Esophagus squamous epithelium (tissue), 5 donors: ENCODE results near the gene PRELID1. TPM values are rescaled to one million over a fixed set of nuclear protein-coding genes. Genes with fewer than 3 reads are reported as not detected.
"Not testable (repeated sequence)": the region's sequence is repeated elsewhere in the genome, so short reads cannot be mapped to it uniquely, and the experiment has no call there.

ENCODE experiments used
- DNase-seq: peaks from one replicate; lab custom pipeline; 2025; lab: John Stamatoyannopoulos, UW
- H3K27ac ChIP-seq, 4 donors: fragments of 200-600 bp; sonication (generic); one replicate each; pipeline ENCODE4 v1.5.1; 2016 to 2019; ENCODE audit warnings: mild to moderate bottlenecking in 1 of 4
- H3K27me3 ChIP-seq, 4 donors: fragments of 200-600 bp; sonication (generic); 1 replicate in 3 of 4; 2 replicates in 1 of 4; pipeline versions ENCODE4 v1.5.1 to v1.6.0; 2017 to 2021; ENCODE audit warnings: antibody characterized with exemption in 1 of 4
- H3K36me3 ChIP-seq, 3 donors: fragments of 200-600 bp; sonication (generic); one replicate each; pipeline ENCODE4 v1.5.1; 2016 to 2019
- H3K4me1 ChIP-seq, 3 donors: fragments of 200-600 bp; sonication (generic); one replicate each; pipeline ENCODE4 v1.5.1; 2017 to 2019
- H3K4me3 ChIP-seq, 4 donors: fragments of 200-600 bp; sonication (generic); 1 replicate in 3 of 4; 2 replicates in 1 of 4; pipeline ENCODE4 v1.5.1; 2016 to 2019; ENCODE audit warnings: mild to moderate bottlenecking in 2 of 4, moderate library complexity in 1 of 4
- H3K9me3 ChIP-seq, 3 donors: fragments of 200-600 bp; sonication (generic); one replicate each; pipeline ENCODE4 v1.5.1; 2016 to 2019
- CTCF ChIP-seq, 6 experiments: fragments of 450-650 bp in 4 of 6; fragments of 200-600 bp in 2 of 6; sonication (generic) in 2 of 6; IDR thresholded peaks; one replicate each; pipeline ENCODE4 v1.5.1; 2016 to 2019; ENCODE audit warnings: antibody characterized with exemption in 6 of 6, mild to moderate bottlenecking in 4 of 6, moderate library complexity in 4 of 6
- POLR2A ChIP-seq, 4 donors: fragments of 450-650 bp; IDR thresholded peaks; one replicate each; pipeline ENCODE4 v1.6.1; 2017; ENCODE audit warnings: antibody characterized with exemption in 4 of 4, mild to moderate bottlenecking in 4 of 4, moderate library complexity in 3 of 4
- WGBS, 2 donors: methylation state at CpG; one replicate each; pipeline ENCODE4 v1.1.5; 2018; 5-methylcytosine and 5-hydroxymethylcytosine counted together
- intact Hi-C: fragments of 100-400 bp; cut with DNase I; formaldehyde crosslinking; loops from one replicate; pipeline ENCODE4 v1.15.0; 2022
- total RNA-seq, 4 donors: library from RNA; depleted of rRNA; stranded (reverse); fragments of >200 nt; gene quantifications; one replicate each; pipeline ENCODE4 v1.1.0, GENCODE V29; 2016
- donor health status: DM: yes; HTN: yes; CAD: no.

Gene PRELID1
- total RNA-seq, 4 donors from 2014 or later: 88.7 to 184 (median 108) TPM

- no peaks in the 10 kb centered on the region for H3K27me3 ChIP-seq
- H3K36me3 ChIP-seq: peaks cover 5 to 44% (median 8%) of the 10 kb centered on the region in 3 donors
- 13% methylated on average over 17 of the region's 24 CpGs; no CpG with 5 or more reads in 1 of the 2 donors for WGBS, 2 donors
- H3K9me3 ChIP-seq: no peaks in the 10 kb centered on the region
- peak overlapping the region; percentile 76 to 100 (median 95) for H3K4me3 ChIP-seq
- H3K4me1 ChIP-seq: peaks cover 58 to 80% (median 58%) of the 10 kb centered on the region in 3 donors
- TF ChIP-seq POLR2A (IDR thresholded peaks at IDR 0.05): no peak
- peak in 1 of 6 experiments; percentile 14 for TF ChIP-seq CTCF (IDR thresholded peaks at IDR 0.05)
- intact Hi-C loops: no loop called here
- H3K27ac ChIP-seq: peak overlapping the region; percentile 90 to 98 (median 92)
- DNase-seq: no peak
These were observed 1.1 kb upstream of the PRELID1 start for GRCh38 chr5:177302354-177303110.

GRCh38 chr5:177303925-177304391 lies 359 bp downstream of the PRELID1 start:
- DNase-seq: no peak
- Histone ChIP-seq H3K4me3 (peak overlapping the region; percentile 76 to 100 (median 95)), H3K27me3 (no peaks in the 10 kb centered on the region), H3K4me1 (peaks cover 58 to 88% (median 58%) of the 10 kb centered on the region in 3 donors), H3K36me3 (peaks cover 5 to 44% (median 8%) of the 10 kb centered on the region in 3 donors), H3K27ac (peak overlapping the region; percentile 90 to 98 (median 92)), H3K9me3 (no peaks in the 10 kb centered on the region)
- WGBS, 2 donors: 0 to 4% methylated on average over 5 to 7 of the region's 25 CpGs
- TF ChIP-seq CTCF (IDR thresholded peaks at IDR 0.05) (no peak), POLR2A (IDR thresholded peaks at IDR 0.05) (peak in 1 of 4 donors; percentile 1)
- intact Hi-C loops: no loop called here

GRCh38 chr5:177304392-177305119 lies 957 bp downstream of the PRELID1 start:
- Histone ChIP-seq H3K4me3 (peak overlapping the region; percentile 76 to 100 (median 95)), H3K27ac (peak overlapping the region; percentile 90 to 98 (median 92)), H3K27me3 (no peaks in the 10 kb centered on the region), H3K4me1 (peaks cover 54 to 88% (median 54%) of the 10 kb centered on the region in 3 donors), H3K9me3 (no peaks in the 10 kb centered on the region), H3K36me3 (peaks cover 5 to 46% (median 8%) of the 10 kb centered on the region in 3 donors)
- 12 to 22% methylated on average over 9 to 10 of the region's 19 CpGs for WGBS, 2 donors
- TF ChIP-seq POLR2A (IDR thresholded peaks at IDR 0.05) (no peak), CTCF (IDR thresholded peaks at IDR 0.05) (no peak)
- intact Hi-C loops: no loop called here
- no peak for DNase-seq

- peak overlapping the region; percentile 39 to 98 (median 92) for H3K27ac ChIP-seq
- H3K36me3 ChIP-seq: peaks cover 5 to 48% (median 8%) of the 10 kb centered on the region in 3 donors
- 58 to 67% methylated on average over 7 to 8 of the region's 11 CpGs for WGBS, 2 donors
- peaks cover 48 to 88% (median 48%) of the 10 kb centered on the region in 3 donors for H3K4me1 ChIP-seq
- DNase-seq, H3K9me3 ChIP-seq, intact Hi-C loops, H3K27me3 ChIP-seq, H3K4me3 ChIP-seq: not testable (repeated sequence)
These were observed 2.6 kb downstream of the PRELID1 start for GRCh38 chr5:177306103-177306640.

GRCh38 chr5:177306674-177307543 lies 3.3 kb downstream of the PRELID1 start:
- WGBS, 2 donors: 51 to 70% methylated on average over 8 to 13 of the region's 15 CpGs
- peak overlapping the region; percentile 54 to 98 (median 92) for H3K27ac ChIP-seq
- no peaks in the 10 kb centered on the region for H3K9me3 ChIP-seq
- no peak for DNase-seq
- peaks cover 48 to 88% (median 48%) of the 10 kb centered on the region in 3 donors for H3K4me1 ChIP-seq
- H3K36me3 ChIP-seq: peaks cover 5 to 45% (median 8%) of the 10 kb centered on the region in 3 donors
- no peaks in the 10 kb centered on the region for H3K27me3 ChIP-seq
- intact Hi-C loops: no loop called here
- TF ChIP-seq POLR2A (IDR thresholded peaks at IDR 0.05) (no peak), CTCF (IDR thresholded peaks at IDR 0.05) (peak in 1 of 6 experiments; percentile 9)
- H3K4me3 ChIP-seq: no peak overlapping the region
